Measurements from ENCODE around the gene FAT1. TPM values are rescaled to one million over a fixed set of nuclear protein-coding genes. Genes with fewer than 3 reads are reported as not detected.
A peak's percentile ranks its signal among the peaks of the same experiment; 100 is the strongest.

FAT1 gene
- total RNA-seq, 2 donors from 2014 or later, result 65.9 to 69.5 TPM

- DNase-seq, result peak in 2 of 4 donors; percentile 27 to 65
- no peaks in the 10 kb centered on the region for H3K36me3 ChIP-seq (replicated peaks in 1 of 2; ENCODE audit: insufficient read depth in 1 of 2, low read depth in 2 of 2)
- H3K27ac ChIP-seq, result peak overlapping the region in 3 of 4 donors; percentile 49 to 78 (median 58)
- intact Hi-C loops (cut with DNase I), result no loop called here
- H3K4me1 ChIP-seq, result peaks cover 33% of the 10 kb centered on the region
- no peak for TF ChIP-seq POLR2A (IDR thresholded peaks at IDR 0.05)
- no peak for TF ChIP-seq CTCF (IDR thresholded peaks at IDR 0.05)
- WGBS, 2 donors, result 54 to 61% methylated on average over 14 of the region's 14 CpGs
- H3K9me3 ChIP-seq, result no peaks in the 10 kb centered on the region
- no peak overlapping the region for H3K4me3 ChIP-seq
- peak; percentile 95 for ATAC-seq
- H3K27me3 ChIP-seq, result no peaks in the 10 kb centered on the region
These were observed 80.0 kb downstream of the FAT1 start for GRCh38 chr4:186643501-186644310.

- Histone ChIP-seq H3K9me3 (no peaks in the 10 kb centered on the region), H3K4me1 (peaks cover 33% of the 10 kb centered on the region), H3K27ac (peak overlapping the region in 1 of 4 donors; percentile 78), H3K4me3 (no peak overlapping the region), H3K27me3 (no peaks in the 10 kb centered on the region), H3K36me3 (replicated peaks in 1 of 2; ENCODE audit: insufficient read depth in 1 of 2, low read depth in 2 of 2) (no peaks in the 10 kb centered on the region)
- TF ChIP-seq CTCF (IDR thresholded peaks at IDR 0.05) (no peak), POLR2A (IDR thresholded peaks at IDR 0.05) (no peak)
- DNase-seq (no peak), ATAC-seq (no peak)
- intact Hi-C loops (cut with DNase I), result no loop called here
- 94 to 95% methylated on average over 11 of the region's 11 CpGs for WGBS, 2 donors
These were observed 80.7 kb downstream of the FAT1 start for GRCh38 chr4:186642998-186643397.

GRCh38 chr4:186642530-186642929 is 81.1 kb downstream of the FAT1 start:
- Histone ChIP-seq H3K4me3 (no peak overlapping the region), H3K9me3 (no peaks in the 10 kb centered on the region), H3K27me3 (no peaks in the 10 kb centered on the region), H3K4me1 (peaks cover 33% of the 10 kb centered on the region), H3K36me3 (replicated peaks in 1 of 2; ENCODE audit: insufficient read depth in 1 of 2, low read depth in 2 of 2) (no peaks in the 10 kb centered on the region), H3K27ac (peak overlapping the region in 1 of 4 donors; percentile 78)
- WGBS, 2 donors, result 90 to 91% methylated on average over 15 of the region's 15 CpGs
- no peak for ATAC-seq
- DNase-seq, result no peak
- TF ChIP-seq POLR2A (IDR thresholded peaks at IDR 0.05) (no peak), CTCF (IDR thresholded peaks at IDR 0.05) (no peak)
- intact Hi-C loops (cut with DNase I), result no loop called here

GRCh38 chr4:186634591-186635128 is 89.0 kb downstream of the FAT1 start:
- H3K4me1 ChIP-seq, result peaks cover 9% of the 10 kb centered on the region
- peak overlapping the region; percentile 3 to 59 (median 19) for H3K27ac ChIP-seq
- peak; percentile 67 for ATAC-seq
- intact Hi-C loops (cut with DNase I), result no loop called here
- H3K27me3 ChIP-seq, result no peaks in the 10 kb centered on the region
- H3K36me3 ChIP-seq (replicated peaks in 1 of 2; ENCODE audit: insufficient read depth in 1 of 2, low read depth in 2 of 2), result peaks cover 0 to 7% of the 10 kb centered on the region in 2 donors
- 22 to 26% methylated on average over 10 of the region's 10 CpGs for WGBS, 2 donors
- no peak overlapping the region for H3K4me3 ChIP-seq
- H3K9me3 ChIP-seq, result no peaks in the 10 kb centered on the region
- peak in 3 of 4 donors; percentile 24 to 55 (median 35) for DNase-seq
- no peak for TF ChIP-seq POLR2A (IDR thresholded peaks at IDR 0.05)
- TF ChIP-seq CTCF (IDR thresholded peaks at IDR 0.05), result no peak

Measured in body of pancreas (tissue), 4 donors.